ENCODE data around the gene JAG2.

GRCh38 chr14:105091054-105091516 lies 77.5 kb downstream of the JAG2 start:
- no peak for TF ChIP-seq ZNF274 (IDR thresholded peaks at IDR 0.05; ENCODE audit: low read depth, low read length)
- TF ChIP-seq YY1 (IDR thresholded peaks at IDR 0.05; ENCODE audit: insufficient read depth, insufficient read length), result no peak
